HEK293T (cell line): Measurements from ENCODE around the gene ENKD1.

Experiments
- CTCF ChIA-PET: fragments of 350-600 bp; formaldehyde crosslinking; extraction: SDS; loops from one replicate; lab custom pipeline; 2021; ENCODE audit warnings: antibody characterized with exemption, inconsistent platforms; lab: Yijun Ruan, JAX
- POLR2A ChIA-PET: fragments of 350-600 bp; formaldehyde crosslinking; extraction: SDS; loops from one replicate; lab custom pipeline; 2020; ENCODE audit warnings: antibody characterized with exemption, inconsistent platforms; lab: Yijun Ruan, JAX
- DNase-seq: peaks from one replicate; pipeline ENCODE4 v3.0.0; 2012; ENCODE audit warnings: mixed read lengths; ENCODE audit errors: extremely low spot score
- ARNT ChIP-seq: fragments of 450-650 bp; IDR thresholded peaks from 2 replicates; pipeline ENCODE4 v1.6.1; 2017; ENCODE audit warnings: mild to moderate bottlenecking
- BHLHE40 ChIP-seq: fragments of 450-650 bp; IDR thresholded peaks from 2 replicates; pipeline ENCODE4 v1.6.1; 2016; ENCODE audit warnings: mild to moderate bottlenecking, moderate library complexity, borderline replicate concordance
- CTBP1 ChIP-seq: fragments of 450-650 bp; IDR thresholded peaks from 2 replicates; pipeline ENCODE4 v1.6.1; 2016; ENCODE audit warnings: borderline replicate concordance
- ELF4 ChIP-seq: fragments of 450-650 bp; IDR thresholded peaks from 2 replicates; pipeline ENCODE4 v1.6.1; 2017; ENCODE audit warnings: antibody characterized with exemption
- FOXA1 ChIP-seq: fragments of 450-650 bp; IDR thresholded peaks from 2 replicates; pipeline ENCODE4 v1.6.1; 2016; ENCODE audit warnings: mild to moderate bottlenecking
- FOXK2 ChIP-seq: fragments of 450-650 bp; IDR thresholded peaks from 2 replicates; pipeline ENCODE4 v1.6.1; 2016; ENCODE audit warnings: mild to moderate bottlenecking
- FOXM1 ChIP-seq: fragments of 450-650 bp; IDR thresholded peaks from 2 replicates; pipeline ENCODE4 v1.6.1; 2017; ENCODE audit warnings: mild to moderate bottlenecking, borderline replicate concordance
- HDGF ChIP-seq: fragments of 450-650 bp; IDR thresholded peaks from 2 replicates; pipeline ENCODE4 v1.6.1; 2017; ENCODE audit warnings: antibody characterized with exemption, borderline replicate concordance
- L3MBTL2 ChIP-seq: fragments of 450-650 bp; conservative IDR thresholded peaks from 2 replicates; pipeline ENCODE4 v1.6.1; 2016; ENCODE audit warnings: mild to moderate bottlenecking
- LEF1 ChIP-seq: fragments of 450-650 bp; IDR thresholded peaks from 2 replicates; pipeline ENCODE4 v1.6.1; 2017; ENCODE audit warnings: mild to moderate bottlenecking, borderline replicate concordance
- NFRKB ChIP-seq: fragments of 450-650 bp; IDR thresholded peaks from 2 replicates; pipeline ENCODE4 v1.6.1; 2016; ENCODE audit warnings: mild to moderate bottlenecking, moderate library complexity
- SP1 ChIP-seq: fragments of 450-650 bp; IDR thresholded peaks from 2 replicates; pipeline ENCODE4 v1.6.1; 2017
- SUZ12 ChIP-seq: fragments of 450-650 bp; IDR thresholded peaks from 2 replicates; pipeline ENCODE4 v1.6.1; 2016; ENCODE audit warnings: mild to moderate bottlenecking
- TARDBP ChIP-seq: fragments of 450-650 bp; IDR thresholded peaks from 2 replicates; pipeline ENCODE4 v1.6.1; 2016
- ZNF384 ChIP-seq: fragments of 450-650 bp; IDR thresholded peaks from 2 replicates; pipeline ENCODE4 v1.6.1; 2016
- TF ChIP-seq, protein P1 (sequence below): fragments of 450-650 bp; IDR thresholded peaks from 2 replicates; pipeline ENCODE4 v1.6.1; 2016

The ENKD1 gene

GRCh38 chr16:67685388-67686112, 19.0 kb upstream of the ENKD1 start:
- ChIA-PET POLR2A (no interaction called here), CTCF (no interaction called here)
- TF ChIP-seq ELF4 (no peak), HDGF (no peak), ARNT (no peak), CTBP1 (no peak), FOXM1 (no peak), LEF1 (no peak), SUZ12 (no peak), TARDBP (no peak), SP1 (no peak), NFRKB (no peak)
- TF ChIP-seq, protein P1, sequence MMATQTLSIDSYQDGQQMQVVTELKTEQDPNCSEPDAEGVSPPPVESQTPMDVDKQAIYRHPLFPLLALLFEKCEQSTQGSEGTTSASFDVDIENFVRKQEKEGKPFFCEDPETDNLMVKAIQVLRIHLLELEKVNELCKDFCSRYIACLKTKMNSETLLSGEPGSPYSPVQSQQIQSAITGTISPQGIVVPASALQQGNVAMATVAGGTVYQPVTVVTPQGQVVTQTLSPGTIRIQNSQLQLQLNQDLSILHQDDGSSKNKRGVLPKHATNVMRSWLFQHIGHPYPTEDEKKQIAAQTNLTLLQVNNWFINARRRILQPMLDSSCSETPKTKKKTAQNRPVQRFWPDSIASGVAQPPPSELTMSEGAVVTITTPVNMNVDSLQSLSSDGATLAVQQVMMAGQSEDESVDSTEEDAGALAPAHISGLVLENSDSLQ, result no peak
- no peak for DNase-seq

- CTCF ChIA-PET, result interaction anchor here (0.9 kb wide), 1 partner anchor 133 kb away, joined by 4 read pairs; no protein-coding TSS in a partner anchor
- POLR2A ChIA-PET, result interaction anchor here (1.0 kb wide), 1 partner anchor 35 kb away, joined by 3 read pairs; the partner anchor contains the start of gene GFOD2
- TF ChIP-seq ELF4 (no peak), FOXK2 (no peak), ARNT (no peak), FOXA1 (no peak), SP1 (no peak), NFRKB (no peak), BHLHE40 (no peak), TARDBP (no peak), FOXM1 (no peak), SUZ12 (no peak), LEF1 (no peak), HDGF (no peak), CTBP1 (no peak)
- TF ChIP-seq, protein P1, result no peak
- no peak for DNase-seq
Observed at GRCh38 chr16:67683767-67684166, 17.2 kb upstream of the ENKD1 start.

DNA sequence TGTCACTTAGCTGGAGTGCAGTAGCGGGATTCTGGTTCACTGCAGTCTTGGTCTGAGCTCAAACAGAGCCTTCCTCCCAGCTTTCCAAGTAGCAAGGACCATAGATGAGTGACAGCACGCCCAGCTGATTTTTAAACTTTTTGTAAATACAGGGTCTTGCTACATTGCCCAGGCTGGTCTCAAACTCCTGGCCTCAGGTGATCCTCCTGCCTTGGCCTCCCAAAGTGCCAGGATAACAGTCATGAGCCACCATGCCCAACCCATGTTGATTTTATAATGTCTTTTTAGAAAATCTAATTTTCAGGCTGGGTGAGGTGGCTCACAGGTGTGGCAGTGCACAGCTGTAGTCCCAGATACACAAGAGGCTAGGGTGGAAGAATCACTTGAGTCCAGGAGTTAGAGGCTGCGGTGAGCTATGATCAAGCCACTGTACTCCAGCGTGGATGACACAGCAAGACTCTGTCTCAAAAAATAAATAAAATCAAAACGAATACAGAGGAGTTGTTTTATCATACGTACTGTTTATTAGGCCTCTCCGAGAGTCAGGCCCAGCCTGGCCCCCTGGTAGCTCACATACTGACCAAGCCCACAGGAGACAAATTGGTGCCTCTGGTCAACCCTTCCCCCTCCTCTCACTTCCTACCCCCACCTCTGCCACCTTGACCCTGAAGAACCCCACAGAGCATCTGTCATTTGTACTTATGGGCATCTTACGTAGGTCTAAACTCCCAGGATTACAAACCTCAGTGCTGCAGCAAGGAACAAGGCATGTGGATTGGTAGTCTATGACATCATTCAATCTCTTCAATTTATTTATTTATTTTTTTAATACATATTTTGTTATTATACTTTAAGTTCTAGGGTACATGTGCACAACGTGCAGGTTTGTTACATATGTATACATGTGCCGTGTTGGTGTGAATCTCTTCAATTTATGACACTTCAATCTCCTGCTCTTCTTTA, 13.7 kb upstream of the ENKD1 start:
- ChIA-PET POLR2A (interaction anchor here (2.1 kb wide), 1 partner anchor 39 kb away, joined by 6 read pairs; the partner anchor contains the start of gene GFOD2), CTCF (no interaction called here)
- DNase-seq, result no peak
- TF ChIP-seq SUZ12 (no peak), CTBP1 (no peak), ELF4 (no peak)
- TF ChIP-seq, protein P1, result no peak

- DNase-seq, result peak; percentile 42
- ChIA-PET POLR2A (interaction anchor here (1.3 to 2.1 kb wide), 2 partner anchors 40 to 41 kb away, joined by 5 to 6 read pairs; partner anchors contain the start of gene GFOD2), CTCF (interaction anchor here (0.6 kb wide), 1 partner anchor 15 kb away, joined by 3 read pairs; no protein-coding TSS in a partner anchor)
- TF ChIP-seq TARDBP, result no peak
- no peak for TF ChIP-seq ELF4
- TF ChIP-seq ZNF384, result peak; percentile 66; the same call in 1 of the 2 replicates
- TF ChIP-seq, protein P1, result peak; percentile 87
- TF ChIP-seq SUZ12, result no peak
- TF ChIP-seq ARNT, result no peak
- no peak for TF ChIP-seq SP1
- TF ChIP-seq L3MBTL2, result no peak
- no peak for TF ChIP-seq BHLHE40
Observed at GRCh38 chr16:67678354-67679023, 11.9 kb upstream of the ENKD1 start.

- TF ChIP-seq TARDBP, result no peak
- no peak for TF ChIP-seq FOXM1
- TF ChIP-seq L3MBTL2, result no peak
- no peak for TF ChIP-seq ARNT
- TF ChIP-seq LEF1, result no peak
- no peak for TF ChIP-seq SP1
- no peak for TF ChIP-seq HDGF
- no peak for TF ChIP-seq ZNF384
- TF ChIP-seq BHLHE40, result no peak
- TF ChIP-seq, protein P1, result no peak
- no peak for TF ChIP-seq FOXA1
- TF ChIP-seq CTBP1, result no peak
- no peak for TF ChIP-seq NFRKB
- no peak for TF ChIP-seq ELF4
- no peak for TF ChIP-seq SUZ12
- no peak for TF ChIP-seq FOXK2
- no peak for DNase-seq
- ChIA-PET CTCF (no interaction called here), POLR2A (interaction anchor here (1.3 kb wide), 1 partner anchor 41 kb away, joined by 5 read pairs; the partner anchor contains the start of gene GFOD2)
Observed at GRCh38 chr16:67677712-67678111, 11.2 kb upstream of the ENKD1 start.
